ENCODE data around the gene ZNF30. TPM values are rescaled to one million over a fixed set of nuclear protein-coding genes. Genes with fewer than 3 reads are reported as not detected.
A peak's percentile ranks its signal among the peaks of the same experiment; 100 is the strongest.

ZNF30 gene
- total RNA-seq, 1 experiment from 2014 or later: 8.3 TPM

DNA sequence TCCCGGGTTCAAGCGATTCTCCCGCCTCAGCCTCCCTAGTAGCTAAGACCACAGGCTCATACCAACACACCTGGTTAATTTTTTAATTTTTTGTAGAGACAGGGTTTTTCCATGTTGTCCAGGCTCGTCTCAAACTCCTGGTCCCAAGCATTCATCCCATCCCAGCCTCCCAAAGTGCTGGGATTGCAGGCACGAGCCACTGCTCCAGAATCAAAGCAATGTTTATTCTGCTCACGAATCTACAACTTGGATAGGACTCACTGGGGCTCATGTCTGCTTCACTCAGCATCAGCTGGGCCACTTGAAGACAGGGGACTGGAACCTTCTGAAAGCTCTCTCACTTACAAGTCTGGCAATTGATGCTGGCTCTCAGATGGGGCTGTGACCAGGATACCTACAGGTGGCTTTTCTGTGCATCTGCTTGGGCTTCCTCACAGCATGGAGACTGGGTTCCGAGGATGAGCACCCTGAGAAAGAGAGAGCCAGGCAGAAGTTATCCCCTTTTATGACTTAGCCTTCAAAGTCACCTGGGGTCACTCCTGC, 45.5 kb downstream of the ZNF30 start:
- H3K18ac ChIP-seq (ENCODE audit: insufficient read length, low read depth, low read length): no peak overlapping the region
- no peak overlapping the region for H3T11ph ChIP-seq (ENCODE audit: low read length)
- H3K79me1 ChIP-seq (ENCODE audit: insufficient read depth, low read depth, low read length, poor library complexity, severe bottlenecking): no peaks in the 10 kb centered on the region
- H3K4ac ChIP-seq (ENCODE audit: low read depth, low read length): no peak overlapping the region
- peaks cover 24% of the 10 kb centered on the region for H3K9me3 ChIP-seq (ENCODE audit: control insufficient read depth, low read depth, low read length)
- no peak overlapping the region for H2BK20ac ChIP-seq (ENCODE audit: low read depth, low read length, poor library complexity, severe bottlenecking)
- no peaks in the 10 kb centered on the region for H4K20me1 ChIP-seq (ENCODE audit: control insufficient read depth, insufficient read depth, insufficient read length)
- H3K23ac ChIP-seq (ENCODE audit: insufficient read length, low read depth, low read length): no peak overlapping the region
- no peak overlapping the region for H2AK5ac ChIP-seq (ENCODE audit: insufficient read length, low read length)
- no peak overlapping the region for H4K5ac ChIP-seq (ENCODE audit: insufficient read length, low read depth, low read length)
- no peaks in the 10 kb centered on the region for H3K23me2 ChIP-seq (ENCODE audit: insufficient read length, low read depth, low read length, poor library complexity, severe bottlenecking)
- H2BK120ac ChIP-seq (ENCODE audit: low read depth, low read length, poor library complexity, severe bottlenecking): no peak overlapping the region
- Mint-ChIP-seq H3K27ac (peak overlapping the region in 1 of 3 experiments; percentile 34; a peak in 1 of 7 replicates), H3K9me3 (peaks cover 40 to 42% of the 10 kb centered on the region in 2 experiments), H3K4me3 (0 out of 5 replicates have a peak overlapping the region, but pooled peaks of 1 of the 2 experiments have one; percentile 0), H3K4me1 (peaks cover 12 to 19% of the 10 kb centered on the region in 2 experiments), H3K36me3 (ENCODE audit: insufficient read depth in 1 of 3, low read depth in 3 of 3) (peaks cover 13 to 28% (median 15%) of the 10 kb centered on the region in 3 experiments), H3K27me3 (ENCODE audit: low read depth) (peaks cover 24% of the 10 kb centered on the region)
- no peak overlapping the region for H3K56ac ChIP-seq (ENCODE audit: insufficient read length, low read depth, low read length)
- no CpG with 5 or more reads among the region's 7 CpGs for WGBS (ENCODE audit: extremely low coverage, insufficient read length, low lambda C conversion rate)
- H3K27ac ChIP-seq (ENCODE audit: insufficient read length, low read depth, low read length): no peak overlapping the region
- H3K9ac ChIP-seq (ENCODE audit: extremely low read depth, insufficient read length, low read length): no peak overlapping the region
- no peak overlapping the region for H2BK5ac ChIP-seq (ENCODE audit: insufficient read length, low read length)
- no peak overlapping the region for H4K8ac ChIP-seq (replicated peaks; ENCODE audit: insufficient read length, low read depth, low read length)
- no peak overlapping the region for H2BK12ac ChIP-seq (ENCODE audit: insufficient read length, low read depth, low read length)
- no peak overlapping the region for H3K14ac ChIP-seq (ENCODE audit: insufficient read depth, low read length)
- no peak overlapping the region for H4K91ac ChIP-seq (ENCODE audit: insufficient read length, low read depth, low read length)
- H3K27me3 ChIP-seq (ENCODE audit: insufficient read depth, low read length): no peaks in the 10 kb centered on the region
- no peak for DNase-seq
- no peak overlapping the region for H2AFZ ChIP-seq (ENCODE audit: low read length)
- H3K79me2 ChIP-seq (ENCODE audit: insufficient read depth, low read length): no peaks in the 10 kb centered on the region
- no peaks in the 10 kb centered on the region for H3K4me1 ChIP-seq (ENCODE audit: insufficient read depth, low read length)
- H3K4me2 ChIP-seq (ENCODE audit: insufficient read depth, insufficient read length, low read length): no peak overlapping the region
- 0 out of 2 replicates have a peak overlapping the region, but pooled peaks have one; percentile 14 for H2BK15ac ChIP-seq (ENCODE audit: low read depth, low read length)
- no peak for TF ChIP-seq CTCF (conservative IDR thresholded peaks at IDR 0.05)

All from H9 (cell line).